GM13977 (cell line): ENCODE results near the gene PMVK.
"Not testable (repeated sequence)": the region's sequence is repeated elsewhere in the genome, so short reads cannot be mapped to it uniquely, and the experiment has no call there.

ENCODE experiments used
- DNase-seq: peaks from one replicate; pipeline ENCODE4 v3.0.0; 2012; ENCODE audit warnings: low spot score
- CTCF ChIP-seq: IDR thresholded peaks from 2 replicates; pipeline ENCODE4 v1.5.1; 2012; ENCODE audit warnings: mild to moderate bottlenecking, control low read depth; ENCODE audit not compliant: insufficient read depth; ENCODE audit errors: extremely low read depth, missing control alignments
- in situ Hi-C: fragments of 300-500 bp; cut with MboI; formaldehyde crosslinking; loops from one replicate; pipeline ENCODE4 v1.12.0; 2022; ENCODE audit warnings: low sequenced_read_pairs, low pct_unique_long_range_greater_than_20kb, mixed read lengths, inconsistent platforms; ENCODE audit not compliant: unreplicated experiment

PMVK gene

DNA sequence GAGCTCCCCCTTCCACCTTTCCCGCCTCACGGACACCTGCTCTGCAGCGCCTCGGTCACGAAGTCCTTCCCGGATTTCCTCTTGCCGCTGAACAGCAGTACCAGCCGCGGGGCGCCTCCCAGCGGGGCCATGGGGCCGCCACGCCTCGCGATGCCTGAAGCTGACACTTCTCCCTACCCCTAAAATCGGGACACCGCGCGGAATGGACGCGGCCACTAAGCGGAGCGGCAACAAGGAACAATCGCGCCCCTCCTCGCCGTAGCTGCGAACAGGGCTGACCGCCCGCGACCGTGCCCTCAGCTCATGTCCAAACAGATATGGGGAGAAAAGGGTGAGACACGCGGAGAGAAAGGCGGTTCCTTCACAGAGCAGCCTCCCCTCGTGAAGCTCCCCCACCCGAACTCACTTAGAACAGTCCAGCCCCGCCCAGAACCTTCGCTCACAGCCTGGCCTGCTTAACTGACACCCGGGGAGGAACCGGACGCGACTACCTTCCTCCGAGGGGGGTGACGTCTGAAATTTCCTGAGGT lies at the start of gene PMVK:
TSS of gene PMVK (minus strand) at position 165 of the 530 bp plus-strand sequence. CDS start at position 131, 34 bp downstream.
- peak; percentile 49 for TF ChIP-seq CTCF
- in situ Hi-C loops, result no loop called here
- peak; percentile 94 for DNase-seq

- in situ Hi-C loops, result no loop called here
- no peak for TF ChIP-seq CTCF
- no peak for DNase-seq
Measured at GRCh38 chr1:154983776-154984466, 47.4 kb upstream of the PMVK start.

- peak; percentile 97 for DNase-seq
- TF ChIP-seq CTCF, result no peak
- in situ Hi-C loops, result no loop called here
Measured at GRCh38 chr1:154982897-154983648, 46.6 kb upstream of the PMVK start, which contains the start of gene FLAD1. Gene FLAD1 (plus strand): TSS chr1:154983344. CDS start chr1:154983695, 351 bp downstream.

DNA sequence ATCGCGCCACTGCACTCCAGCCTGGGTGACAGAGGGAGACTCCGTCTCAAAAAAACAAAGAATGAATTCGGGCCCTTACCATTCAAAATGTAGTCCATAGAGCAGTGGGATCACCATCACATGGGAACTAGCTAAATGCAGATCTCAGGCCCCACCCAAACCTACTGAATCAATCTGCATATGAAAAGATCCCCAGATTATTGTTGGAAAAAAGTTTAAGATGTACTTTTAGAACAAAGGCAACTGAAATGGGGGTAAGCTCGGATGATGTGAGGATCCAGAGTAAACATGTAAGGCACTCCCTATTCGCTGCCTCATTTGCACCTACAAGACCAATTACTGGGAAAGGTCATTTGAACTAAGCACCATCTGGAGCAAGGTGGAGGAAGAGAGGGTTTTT lies 45.8 kb upstream of the PMVK start:
- DNase-seq, result no peak
- in situ Hi-C loops, result no loop called here
- TF ChIP-seq CTCF, result no peak

DNA sequence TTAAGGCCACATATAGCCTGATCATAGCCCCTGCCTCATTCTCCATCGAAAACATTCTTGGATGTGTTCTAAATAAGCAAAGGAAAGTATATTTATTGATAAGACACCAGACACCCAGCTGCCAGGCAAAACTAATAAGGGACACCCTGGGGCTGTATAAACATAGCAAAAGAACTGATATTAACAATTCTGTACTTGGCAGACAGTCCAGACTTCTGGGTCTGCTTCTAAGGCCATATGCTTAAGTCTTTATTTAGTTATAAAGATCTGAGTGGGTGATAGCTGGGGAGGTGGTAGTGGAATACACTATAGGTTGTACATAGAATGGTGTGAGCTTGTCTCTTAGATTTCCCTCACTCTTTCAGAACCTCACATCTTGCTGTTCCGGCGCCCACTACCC lies 41.8 kb upstream of the PMVK start:
- in situ Hi-C loops, result no loop called here
- TF ChIP-seq CTCF, result no peak
- no peak for DNase-seq

DNA sequence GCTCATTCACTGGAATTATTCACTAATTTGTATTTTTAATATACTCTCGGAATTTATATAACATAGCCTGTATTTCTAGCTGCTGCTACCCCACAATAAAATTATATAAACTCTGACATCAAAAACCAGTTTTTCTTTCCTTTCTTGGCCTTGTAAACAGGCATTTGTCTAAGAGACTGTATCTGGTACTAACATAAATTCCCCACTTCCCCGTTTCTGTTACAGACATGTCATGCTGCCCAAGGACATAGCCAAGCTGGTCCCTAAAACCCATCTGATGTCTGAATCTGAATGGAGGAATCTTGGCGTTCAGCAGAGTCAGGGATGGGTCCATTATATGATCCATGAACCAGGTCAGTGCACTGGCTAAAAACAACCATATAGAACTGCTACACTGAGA lies 41.2 kb upstream of the PMVK start:
- DNase-seq, in situ Hi-C loops: not testable (repeated sequence)
